Fibroblast of lung (primary cell): ENCODE results near the gene CAPNS2. TPM values are rescaled to one million over a fixed set of nuclear protein-coding genes. Genes with fewer than 3 reads are reported as not detected.

Experiments
- DNase-seq, 2 donors: peaks; one replicate each; pipeline versions ENCODE4 v3.0.0 to v3.0.0-alpha.2; 2010; ENCODE audit warnings: low read depth in 2 of 2
- H2AFZ ChIP-seq: 2 replicates; pipeline ENCODE4 v1.5.1; 2012; ENCODE audit warnings: low read length, control low read depth, inconsistent platforms
- H3K27ac ChIP-seq: 2 replicates; pipeline ENCODE4 v1.5.1; 2011; ENCODE audit warnings: low read length, control low read depth; ENCODE audit not compliant: insufficient read depth
- H3K27me3 ChIP-seq: 2 replicates; pipeline ENCODE4 v1.5.1; 2011; ENCODE audit warnings: mild to moderate bottlenecking, low read length; ENCODE audit not compliant: control insufficient read depth, insufficient read depth
- H3K36me3 ChIP-seq: 2 replicates; pipeline ENCODE4 v1.5.1; 2011; ENCODE audit warnings: low read length; ENCODE audit not compliant: control insufficient read depth, insufficient read depth
- H3K4me1 ChIP-seq: 2 replicates; pipeline ENCODE4 v1.5.1; 2011; ENCODE audit warnings: low read length; ENCODE audit not compliant: control insufficient read depth, insufficient read depth; ENCODE audit errors: extremely low read depth
- H3K4me2 ChIP-seq: 2 replicates; pipeline ENCODE4 v1.5.1; 2011; ENCODE audit warnings: low read length, control low read depth; ENCODE audit not compliant: insufficient read depth; ENCODE audit errors: extremely low read depth
- H3K4me3 ChIP-seq, 4 experiments: fragments of 200-600 bp in 1 of 4; sonication (generic) in 1 of 4; replicated peaks in 1 of 4; 2 replicates each; pipeline ENCODE4 v1.5.1; 2011 to 2016; ENCODE audit warnings: low read length in 4 of 4, low read depth in 3 of 4, mild to moderate bottlenecking in 3 of 4, control low read depth in 2 of 4, inconsistent platforms in 1 of 4, mixed read lengths in 1 of 4; ENCODE audit not compliant: insufficient read depth in 1 of 4; ENCODE audit errors: control extremely low read depth in 1 of 4
- H3K79me2 ChIP-seq: 2 replicates; pipeline ENCODE4 v1.5.1; 2012; ENCODE audit warnings: mild to moderate bottlenecking, low read length, inconsistent platforms; ENCODE audit not compliant: control insufficient read depth, insufficient read depth
- H3K9ac ChIP-seq: 2 replicates; pipeline ENCODE4 v1.5.1; 2011; ENCODE audit warnings: mild to moderate bottlenecking, low read length, control low read depth; ENCODE audit not compliant: insufficient read depth
- H3K9me3 ChIP-seq: 2 replicates; pipeline ENCODE4 v1.5.1; 2012; ENCODE audit warnings: low read depth, low read length; ENCODE audit not compliant: control insufficient read depth, insufficient read depth
- H4K20me1 ChIP-seq: 2 replicates; pipeline ENCODE4 v1.5.1; 2011; ENCODE audit warnings: low read length; ENCODE audit not compliant: control insufficient read depth, insufficient read depth; ENCODE audit errors: extremely low read depth
- EZH2 ChIP-seq: IDR thresholded peaks from 2 replicates; pipeline ENCODE4 v1.5.1; 2012; ENCODE audit warnings: low read length, control low read depth, mild to moderate bottlenecking; ENCODE audit errors: missing control alignments
- polyA plus RNA-seq, 2 donors: library from polyadenylated mRNA; depleted of rRNA in 1 of 2; stranded (reverse) in 1 of 2; unstranded in 1 of 2; fragments of >200 nt; gene quantifications; 2 replicates each; pipeline ENCODE4 v1.2.1, GENCODE V29; 2011 to 2012; ENCODE audit warnings: missing spikeins in 1 of 2
- total RNA-seq: library from RNA; depleted of rRNA; stranded (reverse); fragments of >200 nt; gene quantifications from 2 replicates; pipeline ENCODE4 v1.2.1, GENCODE V29; 2014
- TF ChIP-seq, protein P1 (sequence below), 2 donors: IDR thresholded peaks in 1 of 2; conservative IDR thresholded peaks in 1 of 2; 1 replicate in 1 of 2; 2 replicates in 1 of 2; pipeline ENCODE4 v1.5.1; 2011 to 2012; ENCODE audit warnings: low read length in 2 of 2, control low read depth in 1 of 2, inconsistent platforms in 1 of 2, low read depth in 1 of 2, mild to moderate bottlenecking in 1 of 2

Gene CAPNS2
- total and polyA plus RNA-seq, 2 donors (not counting 1 experiment from before 2014, with no cell fraction given), result 0.66 TPM; not detected in 1

DNA sequence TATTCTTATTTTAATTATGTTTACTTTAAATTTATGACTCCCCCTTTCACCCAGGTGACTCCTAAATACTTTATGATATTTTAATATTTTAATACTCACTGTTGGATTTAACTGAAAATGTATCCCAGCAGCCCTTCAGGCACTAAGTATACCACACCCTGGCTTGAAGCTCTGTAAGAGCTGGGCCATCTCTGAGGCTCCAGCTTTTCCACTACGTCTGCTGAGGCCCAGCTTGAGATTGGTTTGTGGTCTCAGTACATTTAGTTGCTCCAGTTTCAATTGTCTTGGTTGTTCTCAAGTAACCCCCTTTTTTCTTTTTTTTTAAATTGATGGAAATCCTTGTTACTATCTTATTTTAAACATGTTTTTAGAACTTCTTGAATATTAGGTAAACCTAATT, 27.0 kb upstream of the CAPNS2 start:
- H3K9me3 ChIP-seq, result no peaks in the 10 kb centered on the region
- DNase-seq, result no peak
- no peaks in the 10 kb centered on the region for H4K20me1 ChIP-seq
- TF ChIP-seq, protein P1, sequence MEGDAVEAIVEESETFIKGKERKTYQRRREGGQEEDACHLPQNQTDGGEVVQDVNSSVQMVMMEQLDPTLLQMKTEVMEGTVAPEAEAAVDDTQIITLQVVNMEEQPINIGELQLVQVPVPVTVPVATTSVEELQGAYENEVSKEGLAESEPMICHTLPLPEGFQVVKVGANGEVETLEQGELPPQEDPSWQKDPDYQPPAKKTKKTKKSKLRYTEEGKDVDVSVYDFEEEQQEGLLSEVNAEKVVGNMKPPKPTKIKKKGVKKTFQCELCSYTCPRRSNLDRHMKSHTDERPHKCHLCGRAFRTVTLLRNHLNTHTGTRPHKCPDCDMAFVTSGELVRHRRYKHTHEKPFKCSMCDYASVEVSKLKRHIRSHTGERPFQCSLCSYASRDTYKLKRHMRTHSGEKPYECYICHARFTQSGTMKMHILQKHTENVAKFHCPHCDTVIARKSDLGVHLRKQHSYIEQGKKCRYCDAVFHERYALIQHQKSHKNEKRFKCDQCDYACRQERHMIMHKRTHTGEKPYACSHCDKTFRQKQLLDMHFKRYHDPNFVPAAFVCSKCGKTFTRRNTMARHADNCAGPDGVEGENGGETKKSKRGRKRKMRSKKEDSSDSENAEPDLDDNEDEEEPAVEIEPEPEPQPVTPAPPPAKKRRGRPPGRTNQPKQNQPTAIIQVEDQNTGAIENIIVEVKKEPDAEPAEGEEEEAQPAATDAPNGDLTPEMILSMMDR (conservative IDR thresholded peaks at IDR 0.05 in 1 of 2, IDR thresholded peaks at IDR 0.05 in 1 of 2; ENCODE audit: low read depth in 1 of 2, low read length in 2 of 2), result no peak
- TF ChIP-seq EZH2, result no peak
- H3K4me3 ChIP-seq, result no peak overlapping the region
- peaks cover 5% of the 10 kb centered on the region for H3K4me1 ChIP-seq
- no peak overlapping the region for H3K4me2 ChIP-seq
- no peak overlapping the region for H3K9ac ChIP-seq
- H2AFZ ChIP-seq, result no peak overlapping the region
- no peak overlapping the region for H3K27ac ChIP-seq
- H3K36me3 ChIP-seq, result no peaks in the 10 kb centered on the region
- no peaks in the 10 kb centered on the region for H3K27me3 ChIP-seq
- no peaks in the 10 kb centered on the region for H3K79me2 ChIP-seq

DNA sequence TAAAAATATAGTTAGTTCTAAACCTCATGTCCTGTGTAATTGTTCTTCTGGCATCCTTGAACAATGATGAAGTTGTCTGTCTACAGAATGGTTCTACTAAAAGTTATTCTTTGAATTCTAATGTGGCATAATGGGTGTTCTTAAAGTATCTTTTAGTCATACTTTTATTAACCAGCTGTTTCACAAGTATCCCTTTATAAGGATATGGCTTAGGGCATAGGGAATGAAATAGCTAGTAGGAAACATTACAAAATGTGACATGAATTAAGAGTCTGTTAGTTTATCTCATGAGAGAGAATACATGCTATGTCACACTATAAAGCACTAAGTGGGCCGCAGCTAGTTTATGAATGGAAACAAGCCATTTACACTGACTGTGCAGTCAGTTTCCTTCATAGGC, 26.3 kb upstream of the CAPNS2 start:
- H3K27me3 ChIP-seq, result no peaks in the 10 kb centered on the region
- no peak overlapping the region for H3K27ac ChIP-seq
- no peak overlapping the region for H3K4me2 ChIP-seq
- H3K36me3 ChIP-seq, result no peaks in the 10 kb centered on the region
- no peak overlapping the region for H2AFZ ChIP-seq
- H3K4me1 ChIP-seq, result peaks cover 5% of the 10 kb centered on the region
- no peaks in the 10 kb centered on the region for H4K20me1 ChIP-seq
- no peaks in the 10 kb centered on the region for H3K79me2 ChIP-seq
- no peak for DNase-seq
- H3K9me3 ChIP-seq, result no peaks in the 10 kb centered on the region
- H3K4me3 ChIP-seq, result no peak overlapping the region
- no peak overlapping the region for H3K9ac ChIP-seq
- TF ChIP-seq, protein P1 (conservative IDR thresholded peaks at IDR 0.05 in 1 of 2, IDR thresholded peaks at IDR 0.05 in 1 of 2; ENCODE audit: low read depth in 1 of 2, low read length in 2 of 2), result no peak
- no peak for TF ChIP-seq EZH2

DNA sequence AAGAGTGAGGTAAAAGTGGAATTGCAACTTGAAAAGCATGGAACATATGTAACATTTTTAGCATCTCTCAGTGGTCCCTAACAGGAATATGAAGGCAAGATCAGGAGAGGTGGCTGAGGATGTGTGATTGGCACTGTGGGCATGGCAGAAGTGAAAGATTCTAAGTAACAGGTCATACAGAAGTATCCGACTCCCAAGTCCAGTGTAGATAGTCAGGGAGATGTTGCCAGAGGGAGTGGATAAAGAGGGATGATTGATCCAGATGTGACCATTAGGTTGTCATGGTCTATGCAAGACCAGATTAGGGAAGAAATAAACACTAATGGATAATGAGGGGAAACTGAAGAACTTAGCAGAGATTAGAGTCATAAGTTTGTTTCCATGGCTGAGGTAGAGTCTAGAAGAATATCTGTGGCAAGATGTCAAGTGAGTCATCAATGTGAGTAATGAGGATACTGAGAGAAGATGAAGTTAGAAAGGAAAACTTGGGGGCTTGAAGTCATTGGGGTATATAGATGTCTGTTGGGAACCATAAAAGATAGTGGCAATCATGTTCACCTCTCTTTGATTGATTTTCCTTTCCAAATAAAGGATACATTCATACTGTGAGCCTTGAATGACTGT, 23.9 kb upstream of the CAPNS2 start:
- Histone ChIP-seq H3K4me1 (peaks cover 5% of the 10 kb centered on the region), H3K36me3 (no peaks in the 10 kb centered on the region), H3K27ac (no peak overlapping the region), H3K9me3 (no peaks in the 10 kb centered on the region), H3K79me2 (no peaks in the 10 kb centered on the region), H3K4me3 (no peak overlapping the region), H3K9ac (no peak overlapping the region), H2AFZ (no peak overlapping the region), H3K4me2 (peak overlapping the region; percentile 5), H3K27me3 (no peaks in the 10 kb centered on the region), H4K20me1 (no peaks in the 10 kb centered on the region)
- peak; percentile 48 to 85 for DNase-seq
- no peak for TF ChIP-seq EZH2
- TF ChIP-seq, protein P1 (conservative IDR thresholded peaks at IDR 0.05 in 1 of 2, IDR thresholded peaks at IDR 0.05 in 1 of 2; ENCODE audit: low read depth in 1 of 2, low read length in 2 of 2), result no peak
